ENCODE data around the gene CORO2B.

CORO2B gene

GRCh38 chr15:68554721-68555678, 23.8 kb upstream of the CORO2B start:
- no peak for DNase-seq

DNA sequence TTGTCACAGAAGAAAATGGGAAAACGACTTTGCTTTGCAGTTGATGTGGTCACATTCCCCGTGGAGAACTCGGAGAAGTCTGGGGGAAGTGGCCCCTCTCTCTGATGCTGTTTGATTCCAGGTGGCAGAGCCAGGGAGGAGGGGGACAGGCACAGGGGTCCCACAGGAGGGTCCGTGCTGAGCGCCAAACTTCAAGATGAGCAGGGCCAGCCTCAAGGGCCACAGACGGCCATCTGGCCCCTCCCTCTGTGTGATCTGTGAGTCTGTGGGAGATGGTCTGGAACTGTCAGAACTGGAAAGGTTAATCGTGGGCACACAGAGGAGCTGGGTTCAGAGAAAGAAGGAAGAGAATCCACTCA, 23.1 kb upstream of the CORO2B start:
- DNase-seq = no peak

- no peak for DNase-seq
Measured at GRCh38 chr15:68556139-68556990, 22.4 kb upstream of the CORO2B start.

- DNase-seq = no peak
Measured at GRCh38 chr15:68557469-68558317, 21.1 kb upstream of the CORO2B start.

- DNase-seq = no peak
Measured at GRCh38 chr15:68558318-68559305, 20.2 kb upstream of the CORO2B start.

DNA sequence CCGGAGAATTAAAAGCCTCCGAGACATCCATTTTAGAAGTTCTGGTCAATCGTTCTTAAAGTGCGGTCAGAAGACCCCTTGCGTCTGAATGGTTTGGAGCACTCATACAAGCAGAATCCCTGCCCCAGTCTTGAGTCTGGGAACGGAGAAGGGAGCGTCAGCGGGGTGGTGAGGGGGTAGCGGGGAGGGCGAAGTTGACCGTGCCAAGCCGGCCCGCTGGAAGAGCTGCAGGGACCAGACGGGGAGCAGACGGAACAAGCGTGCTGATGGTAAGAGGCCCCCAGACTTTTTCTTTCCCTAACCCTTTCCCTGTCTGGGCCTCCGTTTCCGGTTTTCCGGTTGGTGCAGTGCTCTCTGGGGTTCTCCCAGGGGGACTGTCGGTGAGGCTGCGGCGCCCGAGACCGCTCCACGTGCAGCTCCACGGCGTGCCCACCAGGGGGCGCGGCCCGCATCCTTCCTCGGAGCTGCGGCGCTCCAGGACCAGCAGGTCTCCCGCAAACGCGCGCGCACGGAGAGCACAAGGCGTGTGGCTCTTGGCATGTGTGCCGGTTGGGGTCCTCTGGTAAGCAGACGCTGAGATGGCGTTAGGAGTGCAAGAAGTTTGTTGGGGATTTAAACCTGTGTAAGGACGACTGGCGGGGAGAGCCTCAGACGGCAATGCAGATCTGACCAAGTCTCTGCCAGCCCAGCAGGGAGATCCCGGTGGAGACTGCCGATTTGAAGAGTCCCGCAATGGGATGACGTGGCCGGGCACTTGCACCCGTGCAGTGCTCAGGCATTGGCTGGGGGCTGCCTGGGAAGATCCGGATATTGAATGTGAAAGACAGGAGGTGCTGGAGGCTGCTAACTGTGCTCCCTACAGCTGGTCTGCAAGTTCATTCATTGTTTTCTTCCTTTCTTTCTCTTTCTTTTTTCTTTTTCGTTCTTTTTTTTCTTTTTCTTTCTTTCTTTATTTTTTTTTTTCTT, 19.2 kb upstream of the CORO2B start:
- DNase-seq = peak; percentile 77

DNA sequence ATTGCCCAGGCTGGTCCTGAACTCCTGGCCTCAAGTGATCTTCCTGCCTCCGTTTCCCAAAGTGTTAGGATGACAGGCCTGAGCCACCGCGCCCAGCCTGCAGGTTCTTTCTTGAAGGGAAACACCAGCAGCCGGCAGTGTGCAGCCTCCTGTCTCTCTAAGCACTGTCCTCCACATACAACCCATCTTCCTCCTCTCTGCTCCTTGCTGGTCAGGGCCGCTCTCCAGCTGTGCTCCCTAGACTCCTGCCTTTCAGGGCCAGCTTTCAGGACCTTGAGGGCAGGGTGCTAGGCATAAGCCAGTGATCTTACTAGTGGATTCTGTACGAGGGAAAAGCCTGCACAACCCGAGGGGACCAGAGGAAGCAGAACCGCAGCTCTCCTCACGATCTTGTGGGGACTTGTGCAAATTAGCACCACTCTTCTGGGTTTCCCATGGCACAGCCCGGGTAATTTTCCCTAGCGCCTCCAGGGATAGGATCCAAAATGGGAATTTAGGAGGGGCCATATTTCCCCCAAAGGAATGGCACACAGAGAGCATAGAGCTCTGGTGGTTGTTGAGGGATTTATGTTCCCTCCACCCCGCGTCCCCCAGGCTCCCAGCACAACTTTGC, 18.2 kb upstream of the CORO2B start:
- no peak for DNase-seq

DNA sequence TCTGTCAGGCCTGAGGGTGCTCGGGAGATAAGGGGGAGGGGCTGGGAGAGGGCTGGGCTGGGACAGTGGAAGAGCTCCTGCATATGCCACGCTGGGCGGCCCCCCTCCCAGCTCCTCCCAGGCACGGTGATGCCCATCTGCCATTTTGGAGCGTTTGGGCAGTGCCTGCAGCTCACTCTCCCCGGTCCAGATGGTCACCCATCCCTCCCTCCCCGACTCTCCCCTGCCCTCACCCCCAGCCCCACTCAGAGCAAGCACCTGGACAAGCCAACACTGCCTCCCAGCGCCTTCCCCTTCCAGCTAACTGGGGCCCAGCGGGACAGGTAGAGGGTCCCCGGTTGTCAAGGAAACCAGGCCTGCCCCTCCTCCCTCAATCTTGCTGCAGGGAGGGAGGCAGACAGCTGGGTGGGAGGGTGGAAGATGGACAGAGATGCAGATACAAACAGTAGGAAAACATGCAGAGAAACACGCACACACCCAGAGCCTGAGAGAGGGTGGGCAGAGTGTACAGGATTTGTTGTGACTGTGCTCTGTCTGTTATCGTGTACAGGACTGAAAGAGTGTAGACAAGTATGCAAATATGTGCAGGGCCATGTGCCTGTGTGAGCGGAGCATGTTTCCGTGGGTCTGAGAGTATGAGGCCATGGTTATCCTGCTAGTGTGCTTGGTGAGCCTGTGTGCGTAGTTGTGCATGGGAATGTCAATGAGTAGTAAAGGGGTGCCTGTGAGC, 17.5 kb upstream of the CORO2B start:
- no peak for DNase-seq

DNA sequence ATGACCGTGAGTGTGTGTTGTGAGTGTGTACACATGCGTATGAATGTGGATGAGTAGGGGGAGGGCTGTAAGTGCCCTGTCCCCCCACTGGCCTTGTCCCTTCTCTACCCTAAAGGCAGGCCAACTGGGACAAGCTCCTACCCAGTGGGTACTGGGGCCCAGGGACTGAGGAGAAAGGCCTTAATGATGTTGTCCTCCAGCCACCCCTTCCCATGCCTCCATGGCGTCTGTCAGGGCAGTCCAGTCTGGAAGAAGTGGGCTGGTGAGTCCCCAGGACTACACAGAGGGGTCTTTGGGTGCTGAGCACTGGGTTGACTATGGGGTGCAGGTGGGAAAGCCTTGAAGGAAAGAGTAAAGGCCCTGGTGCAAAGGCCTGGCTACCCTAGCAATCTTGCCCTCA, 16.9 kb upstream of the CORO2B start:
- no peak for DNase-seq

GRCh38 chr15:68564173-68564572, 14.6 kb upstream of the CORO2B start:
- DNase-seq = no peak

DNA sequence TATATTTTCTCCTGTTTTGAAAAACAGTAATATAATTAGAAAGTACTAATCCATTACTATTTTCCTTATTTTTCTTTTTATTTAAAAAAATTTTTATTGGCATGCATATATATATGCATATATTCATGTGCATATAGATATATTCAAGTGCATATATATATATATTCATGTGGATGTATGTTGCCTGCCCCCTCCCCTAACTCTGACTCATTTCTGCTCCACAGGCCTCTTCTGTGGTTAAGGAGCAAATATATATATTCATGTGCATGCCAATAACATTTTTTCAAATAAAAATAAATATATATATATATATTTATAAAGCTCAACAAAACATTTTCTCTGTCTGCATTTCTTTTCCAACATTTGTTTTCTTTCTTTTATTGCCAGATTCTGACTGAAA, 13.6 kb upstream of the CORO2B start:
- no peak for DNase-seq

GRCh38 chr15:68565726-68566125, 13.1 kb upstream of the CORO2B start:
- DNase-seq = no peak

- no peak for DNase-seq
Measured at GRCh38 chr15:68566377-68566954, 12.3 kb upstream of the CORO2B start.

DNA sequence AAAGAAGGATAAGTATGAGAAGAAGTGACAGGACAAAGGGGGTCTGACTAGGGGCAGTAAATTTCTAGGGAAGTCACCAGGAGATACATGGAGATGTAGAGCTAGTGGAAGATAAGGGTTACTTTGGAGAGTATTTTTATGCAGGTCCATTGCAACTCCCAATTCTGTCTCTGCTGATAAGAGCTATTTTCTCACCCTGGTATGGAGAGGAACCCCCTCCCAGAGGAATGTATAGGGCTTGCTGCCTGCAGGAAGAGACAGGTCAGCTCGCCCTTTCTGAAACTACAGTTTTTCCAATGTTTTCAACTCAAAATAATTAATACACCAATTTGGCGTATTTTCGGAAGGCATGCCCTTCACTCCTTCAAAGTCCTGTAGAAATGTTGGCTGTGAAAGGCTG, 11.4 kb upstream of the CORO2B start:
- DNase-seq = no peak

GRCh38 chr15:68570974-68571373, 7.8 kb upstream of the CORO2B start:
- no peak for DNase-seq

- no peak for DNase-seq
Measured at GRCh38 chr15:68571582-68571981, 7.2 kb upstream of the CORO2B start.

DNA sequence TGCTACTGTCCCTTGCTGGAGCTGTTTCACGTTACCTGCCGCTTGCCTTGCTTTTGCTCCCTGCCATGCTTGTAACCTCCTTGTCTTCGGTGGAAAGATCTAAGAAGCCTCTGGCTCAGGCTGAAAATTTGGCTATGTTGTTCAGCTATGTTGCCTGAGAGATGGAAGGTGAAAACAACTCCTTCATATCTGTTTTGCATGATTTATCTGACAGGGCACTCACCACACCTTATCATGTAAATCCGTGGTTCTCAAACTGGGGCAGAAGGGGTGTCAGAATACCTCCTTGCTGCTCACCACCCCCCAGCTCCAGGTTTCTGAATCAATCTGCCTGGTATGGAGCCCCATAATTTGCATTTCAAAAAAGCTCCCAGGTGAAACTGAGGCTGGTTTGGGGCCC, 6.5 kb upstream of the CORO2B start:
- no peak for DNase-seq

GRCh38 chr15:68572921-68573320, 5.9 kb upstream of the CORO2B start:
- DNase-seq = no peak

DNA sequence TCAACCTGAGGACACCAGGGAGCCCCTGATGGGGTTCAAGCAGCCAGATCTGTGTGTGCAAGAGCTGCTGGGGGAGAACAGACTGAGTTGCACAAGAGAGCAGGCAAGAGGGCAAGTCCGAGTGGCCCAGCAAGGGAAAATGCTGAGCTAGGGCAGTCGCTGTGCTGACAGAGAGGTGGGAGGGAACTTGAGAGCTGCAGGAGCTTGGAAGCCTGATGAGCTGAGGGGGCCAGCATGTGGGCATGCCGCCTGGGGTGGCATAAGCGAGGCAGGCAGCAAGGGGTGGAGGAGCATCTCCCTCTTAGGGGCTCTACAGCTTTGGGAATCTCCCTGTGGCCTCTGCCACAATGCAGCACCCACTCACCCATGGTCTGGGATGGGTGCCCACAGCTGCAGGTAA, 4.7 kb upstream of the CORO2B start:
- no peak for DNase-seq
